DLD1 (cell line): ENCODE measurements around the gene GATA5.
"Not testable (repeated sequence)": the region's sequence is repeated elsewhere in the genome, so short reads cannot be mapped to it uniquely, and the experiment has no call there.

ENCODE experiments used
- in situ Hi-C: cut with HindIII; loops from 2 replicates; pipeline ENCODE4 v1.10.0; 2017; ENCODE audit warnings: low sequenced_read_pairs

GATA5 gene

GRCh38 chr20:62433658-62434497 is 41.9 kb downstream of the GATA5 start:
- in situ Hi-C loops = loop anchor here (10.0 kb wide), 2 partner anchors 101 to 141 kb away; no protein-coding TSS in a partner anchor

GRCh38 chr20:62430866-62431447 is 44.8 kb downstream of the GATA5 start:
- in situ Hi-C loops = loop anchor here (10.0 kb wide), 2 partner anchors 104 to 144 kb away; no protein-coding TSS in a partner anchor

GRCh38 chr20:62430311-62430853 is 45.4 kb downstream of the GATA5 start:
- in situ Hi-C loops = loop anchor here (10.0 kb wide), 2 partner anchors 104 to 144 kb away; no protein-coding TSS in a partner anchor

GRCh38 chr20:62429455-62430310 is 46.1 kb downstream of the GATA5 start:
- in situ Hi-C loops = loop anchor here (10.0 kb wide), 2 partner anchors 105 to 145 kb away; no protein-coding TSS in a partner anchor

GRCh38 chr20:62428396-62429295 is 47.1 kb downstream of the GATA5 start:
- in situ Hi-C loops = no loop called here

GRCh38 chr20:62428002-62428372 is 47.8 kb downstream of the GATA5 start:
- in situ Hi-C loops = no loop called here

GRCh38 chr20:62427172-62428001 is 48.4 kb downstream of the GATA5 start, which contains the start of gene RBBP8NL:
RBBP8NL (minus strand) TSS chr20:62427539; CDS start chr20:62419647, 7,892 bp downstream.
- in situ Hi-C loops = no loop called here

- in situ Hi-C loops = no loop called here
Observed at GRCh38 chr20:62426699-62427131, 49.1 kb downstream of the GATA5 start.

- in situ Hi-C loops = not testable (repeated sequence)
Observed at GRCh38 chr20:62426059-62426348, 49.8 kb downstream of the GATA5 start.

- in situ Hi-C loops = no loop called here
Observed at GRCh38 chr20:62425281-62426058, 50.3 kb downstream of the GATA5 start.

GRCh38 chr20:62424249-62425107 is 51.3 kb downstream of the GATA5 start:
- in situ Hi-C loops = no loop called here

- in situ Hi-C loops = no loop called here
Observed at GRCh38 chr20:62423326-62423706, 52.5 kb downstream of the GATA5 start.

- in situ Hi-C loops = no loop called here
Observed at GRCh38 chr20:62422636-62423325, 53.0 kb downstream of the GATA5 start.

GRCh38 chr20:62421716-62421990 is 54.1 kb downstream of the GATA5 start:
- in situ Hi-C loops = no loop called here

GRCh38 chr20:62420846-62421715 is 54.7 kb downstream of the GATA5 start:
- in situ Hi-C loops = no loop called here

GRCh38 chr20:62419759-62420158 is 56.0 kb downstream of the GATA5 start:
- in situ Hi-C loops = no loop called here
